Measurements from ENCODE around the gene NVL. TPM values are rescaled to one million over a fixed set of nuclear protein-coding genes. Genes with fewer than 3 reads are reported as not detected.
"Not testable (repeated sequence)": the region's sequence is repeated elsewhere in the genome, so short reads cannot be mapped to it uniquely, and the experiment has no call there.

NVL gene
- total RNA-seq, 3 donors from 2014 or later, result 16.0 to 46.0 (median 30.8) TPM

GRCh38 chr1:224321706-224322105, 8.3 kb downstream of the NVL start:
- Histone ChIP-seq H3K27ac (no peak overlapping the region), H3K4me1 (no peaks in the 10 kb centered on the region), H3K36me3 (no peaks in the 10 kb centered on the region), H3K9me3 (no peaks in the 10 kb centered on the region), H3K4me3 (no peak overlapping the region), H3K27me3 (no peaks in the 10 kb centered on the region)
- TF ChIP-seq POLR2A (IDR thresholded peaks at IDR 0.05), result no peak
- DNase-seq (ENCODE audit: low spot score in 2 of 2), result no peak
- intact Hi-C loops (cut with DNase I; ENCODE audit: low total_unique reads), result no loop called here

GRCh38 chr1:224317383-224318045, 12.5 kb downstream of the NVL start:
- TF ChIP-seq POLR2AphosphoS5 (IDR thresholded peaks at IDR 0.05), result no peak
- TF ChIP-seq CTCF (IDR thresholded peaks at IDR 0.05), result no peak
- no peak for TF ChIP-seq POLR2A (IDR thresholded peaks at IDR 0.05)

GRCh38 chr1:224312025-224312424, 17.9 kb downstream of the NVL start:
- DNase-seq (ENCODE audit: low spot score in 2 of 2), result no peak
- Histone ChIP-seq H3K36me3 (no peaks in the 10 kb centered on the region), H3K27ac (no peak overlapping the region), H3K9me3 (no peaks in the 10 kb centered on the region), H3K4me1 (no peaks in the 10 kb centered on the region), H3K4me3 (no peak overlapping the region), H3K27me3 (no peaks in the 10 kb centered on the region)
- intact Hi-C loops (cut with DNase I; ENCODE audit: low total_unique reads), result no loop called here
- TF ChIP-seq POLR2AphosphoS5 (IDR thresholded peaks at IDR 0.05) (no peak), CTCF (IDR thresholded peaks at IDR 0.05) (no peak), POLR2A (IDR thresholded peaks at IDR 0.05) (no peak)

More at GRCh38 chr1:224317383-224318045, 12.5 kb downstream of the NVL start:
- Histone ChIP-seq H3K4me1 (no peaks in the 10 kb centered on the region), H3K4me3 (no peak overlapping the region), H3K9me3 (no peaks in the 10 kb centered on the region), H3K36me3 (no peaks in the 10 kb centered on the region), H3K27ac (no peak overlapping the region), H3K27me3 (no peaks in the 10 kb centered on the region)
- DNase-seq (ENCODE audit: low spot score in 2 of 2), result no peak
- intact Hi-C loops (cut with DNase I; ENCODE audit: low total_unique reads), result no loop called here

GRCh38 chr1:224311503-224311902, 18.5 kb downstream of the NVL start:
- H3K4me1 ChIP-seq; H3K4me3 ChIP-seq; H3K9me3 ChIP-seq; H3K36me3 ChIP-seq; H3K27me3 ChIP-seq; H3K27ac ChIP-seq; intact Hi-C loops (cut with DNase I; ENCODE audit: low total_unique reads); DNase-seq (ENCODE audit: low spot score in 2 of 2): not testable (repeated sequence)

GRCh38 chr1:224308064-224308463, 21.9 kb downstream of the NVL start:
- Histone ChIP-seq H3K27me3 (no peaks in the 10 kb centered on the region), H3K4me3 (no peak overlapping the region), H3K4me1 (no peaks in the 10 kb centered on the region), H3K36me3 (no peaks in the 10 kb centered on the region), H3K9me3 (no peaks in the 10 kb centered on the region), H3K27ac (no peak overlapping the region)
- intact Hi-C loops (cut with DNase I; ENCODE audit: low total_unique reads), result no loop called here
- TF ChIP-seq POLR2AphosphoS5 (IDR thresholded peaks at IDR 0.05), result no peak
- no peak for TF ChIP-seq CTCF (IDR thresholded peaks at IDR 0.05)
- TF ChIP-seq POLR2A (IDR thresholded peaks at IDR 0.05), result no peak
- DNase-seq (ENCODE audit: low spot score in 2 of 2), result no peak

GRCh38 chr1:224304767-224305166, 25.2 kb downstream of the NVL start:
- Histone ChIP-seq H3K4me3 (no peak overlapping the region), H3K27me3 (no peaks in the 10 kb centered on the region), H3K4me1 (no peaks in the 10 kb centered on the region), H3K9me3 (no peaks in the 10 kb centered on the region), H3K27ac (no peak overlapping the region), H3K36me3 (no peaks in the 10 kb centered on the region)
- no peak for DNase-seq (ENCODE audit: low spot score in 2 of 2)
- TF ChIP-seq CTCF (IDR thresholded peaks at IDR 0.05) (no peak), POLR2AphosphoS5 (IDR thresholded peaks at IDR 0.05) (no peak), POLR2A (IDR thresholded peaks at IDR 0.05) (no peak)
- intact Hi-C loops (cut with DNase I; ENCODE audit: low total_unique reads), result no loop called here

All from breast epithelium (tissue), 4 donors.